A673 (cell line): ENCODE data around the gene ZNF132. TPM values are rescaled to one million over a fixed set of nuclear protein-coding genes. Genes with fewer than 3 reads are reported as not detected.

Source experiments
- BruUV-seq: library from RNA; stranded (reverse); fragments of 400-500 nt; replicated peaks from 2 replicates; lab custom pipeline; 2021; lab: Mats Ljungman, UMichigan
- CTCF ChIA-PET: fragments of 300-600 bp; sonication (Branson Sonifier 250); formaldehyde crosslinking; loops from one replicate; lab custom pipeline; 2022; ENCODE audit warnings: antibody characterized with exemption; lab: Charles Lee
- POLR2A ChIA-PET: fragments of 300-600 bp; sonication (Branson Sonifier 250); formaldehyde crosslinking; loops from one replicate; lab custom pipeline; 2022; ENCODE audit warnings: antibody characterized with exemption; ENCODE audit not compliant: low non-redundant PET; lab: Charles Lee
- DNase-seq: peaks from one replicate; pipeline ENCODE4 v3.0.0-alpha.2; 2015; ENCODE audit warnings: low spot score
- H3K27ac ChIP-seq: fragments of 200-600 bp; sonication (generic); 2 replicates; pipeline ENCODE4 v1.5.1; 2016; ENCODE audit warnings: mixed run types, low read depth, mild to moderate bottlenecking, mixed read lengths, antibody characterized with exemption, low read length; ENCODE audit not compliant: poor library complexity, severe bottlenecking
- H3K27me3 ChIP-seq: fragments of 200-600 bp; sonication (generic); replicated peaks from 2 replicates; pipeline ENCODE4 v1.6.1; 2017; ENCODE audit warnings: mixed run types, low read depth, mild to moderate bottlenecking, mixed read lengths, antibody characterized with exemption, low read length; ENCODE audit not compliant: insufficient read depth, poor library complexity
- H3K36me3 ChIP-seq: fragments of 200-600 bp; sonication (generic); 2 replicates; pipeline ENCODE4 v1.6.1; 2016; ENCODE audit warnings: mixed run types, mild to moderate bottlenecking, mixed read lengths, antibody characterized with exemption, low read length; ENCODE audit not compliant: insufficient read depth, poor library complexity, severe bottlenecking
- H3K4me1 ChIP-seq: fragments of 200-600 bp; sonication (generic); 2 replicates; pipeline ENCODE4 v1.6.1; 2017; ENCODE audit warnings: mixed run types, mild to moderate bottlenecking, mixed read lengths, antibody characterized with exemption, low read length; ENCODE audit not compliant: insufficient read depth, poor library complexity, severe bottlenecking
- H3K4me3 ChIP-seq: fragments of 200-600 bp; sonication (generic); 2 replicates; pipeline ENCODE4 v1.5.1; 2016; ENCODE audit warnings: low read depth, mixed run types, mild to moderate bottlenecking, mixed read lengths, low read length; ENCODE audit not compliant: poor library complexity, severe bottlenecking
- H3K9me3 ChIP-seq: fragments of 200-600 bp; sonication (generic); 2 replicates; pipeline ENCODE4 v1.6.1; 2016; ENCODE audit warnings: mixed run types, low read depth, mild to moderate bottlenecking, mixed read lengths, antibody characterized with exemption, low read length; ENCODE audit not compliant: poor library complexity, severe bottlenecking
- EZH2 ChIP-seq: fragments of 200-600 bp; sonication (generic); IDR thresholded peaks from 2 replicates; pipeline ENCODE4 v1.6.1; 2017; ENCODE audit warnings: borderline replicate concordance, low read depth, mild to moderate bottlenecking, mixed read lengths, antibody characterized with exemption, low read length; ENCODE audit not compliant: poor library complexity, severe bottlenecking
- intact Hi-C: fragments of 100-400 bp; cut with micrococcal nuclease; formaldehyde crosslinking; loops from one replicate; pipeline ENCODE4 v1.10.0; 2022; ENCODE audit not compliant: unreplicated experiment
- total RNA-seq: library from RNA; stranded (reverse); gene quantifications from 2 replicates; pipeline ENCODE4 v1.2.3, GENCODE V29; 2021
- TF ChIP-seq, protein P1 (sequence below): fragments of 300-800, 200-600 bp; sonication (generic); conservative IDR thresholded peaks from 2 replicates; pipeline ENCODE4 v1.5.1; 2017; ENCODE audit warnings: low read depth, mild to moderate bottlenecking, antibody characterized with exemption, low read length, moderate library complexity, mixed read lengths

Gene ZNF132
- total RNA-seq, 1 experiment from 2014 or later, result 9.1 TPM

DNA sequence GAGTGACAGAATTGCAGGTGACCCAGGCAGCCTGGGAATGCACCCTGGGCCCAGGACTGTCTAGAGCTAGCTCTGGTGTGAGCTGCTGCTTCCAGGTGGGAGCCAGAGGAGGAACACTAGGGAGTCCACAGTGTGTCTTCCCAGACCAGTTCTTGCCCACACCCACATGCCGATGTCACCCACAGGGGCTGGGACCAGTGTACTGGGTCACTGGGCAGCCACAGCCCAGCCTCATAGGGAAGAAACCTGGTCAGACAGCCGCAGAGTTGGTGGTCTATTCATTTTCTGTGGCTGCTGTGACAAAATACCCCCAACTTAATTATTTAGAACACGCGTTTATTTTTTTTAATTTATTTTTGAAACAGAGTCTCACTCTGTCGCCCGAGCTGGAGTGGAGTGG, 41.4 kb downstream of the ZNF132 start:
- ChIA-PET CTCF (no interaction called here), POLR2A (no interaction called here)
- no TSS peak for BruUV-seq
- no peaks in the 10 kb centered on the region for H3K9me3 ChIP-seq
- H3K4me1 ChIP-seq, result peaks cover 14% of the 10 kb centered on the region
- no peak overlapping the region for H3K4me3 ChIP-seq
- TF ChIP-seq, protein P1, sequence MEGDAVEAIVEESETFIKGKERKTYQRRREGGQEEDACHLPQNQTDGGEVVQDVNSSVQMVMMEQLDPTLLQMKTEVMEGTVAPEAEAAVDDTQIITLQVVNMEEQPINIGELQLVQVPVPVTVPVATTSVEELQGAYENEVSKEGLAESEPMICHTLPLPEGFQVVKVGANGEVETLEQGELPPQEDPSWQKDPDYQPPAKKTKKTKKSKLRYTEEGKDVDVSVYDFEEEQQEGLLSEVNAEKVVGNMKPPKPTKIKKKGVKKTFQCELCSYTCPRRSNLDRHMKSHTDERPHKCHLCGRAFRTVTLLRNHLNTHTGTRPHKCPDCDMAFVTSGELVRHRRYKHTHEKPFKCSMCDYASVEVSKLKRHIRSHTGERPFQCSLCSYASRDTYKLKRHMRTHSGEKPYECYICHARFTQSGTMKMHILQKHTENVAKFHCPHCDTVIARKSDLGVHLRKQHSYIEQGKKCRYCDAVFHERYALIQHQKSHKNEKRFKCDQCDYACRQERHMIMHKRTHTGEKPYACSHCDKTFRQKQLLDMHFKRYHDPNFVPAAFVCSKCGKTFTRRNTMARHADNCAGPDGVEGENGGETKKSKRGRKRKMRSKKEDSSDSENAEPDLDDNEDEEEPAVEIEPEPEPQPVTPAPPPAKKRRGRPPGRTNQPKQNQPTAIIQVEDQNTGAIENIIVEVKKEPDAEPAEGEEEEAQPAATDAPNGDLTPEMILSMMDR, result no peak
- TF ChIP-seq EZH2, result no peak
- no peak for DNase-seq
- H3K27me3 ChIP-seq, result no peaks in the 10 kb centered on the region
- H3K36me3 ChIP-seq, result peaks cover 20% of the 10 kb centered on the region
- H3K27ac ChIP-seq, result no peak overlapping the region
- intact Hi-C loops, result no loop called here

DNA sequence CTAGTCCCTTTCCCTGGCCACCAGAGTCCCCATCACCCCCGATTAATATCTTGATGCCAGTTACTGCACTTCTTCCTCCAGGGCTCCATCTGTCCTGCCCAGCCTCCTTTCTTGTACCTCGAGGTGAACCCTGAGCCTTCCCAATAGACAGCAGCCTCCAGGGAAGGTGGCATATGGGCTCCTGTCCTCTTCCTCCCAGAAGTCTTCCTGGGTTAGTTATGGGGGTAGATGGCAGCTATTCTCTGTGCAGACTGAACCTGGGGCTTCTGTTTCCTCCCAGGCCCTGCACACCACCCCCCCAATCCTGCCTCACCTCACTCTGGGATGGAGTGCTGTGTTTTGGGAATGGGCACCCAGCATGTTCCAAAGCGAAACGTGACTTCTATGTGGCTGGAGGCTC, 41.9 kb downstream of the ZNF132 start:
- no TSS peak for BruUV-seq

DNA sequence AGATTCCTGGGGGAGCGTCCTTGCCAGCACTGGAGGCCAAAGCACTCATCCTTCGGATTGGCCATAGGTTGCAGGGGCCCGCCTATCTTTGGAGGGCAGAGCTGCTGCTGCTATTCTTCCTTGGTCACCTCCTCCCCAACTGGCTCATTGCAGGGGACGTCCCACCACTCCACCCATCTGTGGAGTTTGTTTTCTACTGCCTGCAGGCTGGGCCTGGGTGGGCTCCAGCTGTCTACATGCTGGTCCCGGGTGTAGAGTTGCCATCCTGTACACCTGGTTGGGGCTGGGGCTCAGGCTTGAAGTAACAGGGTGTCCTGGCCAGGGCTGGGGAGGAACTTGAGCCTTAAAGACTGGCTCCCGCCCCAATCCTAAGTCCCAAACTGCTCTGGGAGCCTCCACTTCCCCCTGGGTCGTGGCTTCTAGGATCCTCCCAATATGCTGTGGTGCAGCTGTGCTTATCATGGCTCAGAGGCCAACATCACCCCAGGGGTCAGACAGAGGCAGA, 42.4 kb downstream of the ZNF132 start:
- no peaks in the 10 kb centered on the region for H3K27me3 ChIP-seq
- POLR2A ChIA-PET, result no interaction called here
- no peak overlapping the region for H3K4me3 ChIP-seq
- TF ChIP-seq, protein P1, result no peak
- no peak for TF ChIP-seq EZH2
- CTCF ChIA-PET, result no interaction called here
- intact Hi-C loops, result no loop called here
- no peak for DNase-seq
- peaks cover 10% of the 10 kb centered on the region for H3K4me1 ChIP-seq
- no peaks in the 10 kb centered on the region for H3K9me3 ChIP-seq
- H3K36me3 ChIP-seq, result peaks cover 29% of the 10 kb centered on the region
- no peak overlapping the region for H3K27ac ChIP-seq
- BruUV-seq, result no TSS peak

More for the DNA sequence above, 41.9 kb downstream of the ZNF132 start:
- no peaks in the 10 kb centered on the region for H3K27me3 ChIP-seq
- TF ChIP-seq, protein P1, result no peak
- no peak for TF ChIP-seq EZH2
- H3K4me3 ChIP-seq, result no peak overlapping the region
- POLR2A ChIA-PET, result no interaction called here
- H3K27ac ChIP-seq, result no peak overlapping the region
- peaks cover 24% of the 10 kb centered on the region for H3K36me3 ChIP-seq
- no peak for DNase-seq
- CTCF ChIA-PET, result no interaction called here
- H3K9me3 ChIP-seq, result no peaks in the 10 kb centered on the region
- H3K4me1 ChIP-seq, result peaks cover 13% of the 10 kb centered on the region
- intact Hi-C loops, result no loop called here
